Small intestine (tissue), 7 donors: ENCODE measurements around the gene ANKUB1. TPM values are rescaled to one million over a fixed set of nuclear protein-coding genes. Genes with fewer than 3 reads are reported as not detected.
"Not testable (repeated sequence)": the region's sequence is repeated elsewhere in the genome, so short reads cannot be mapped to it uniquely, and the experiment has no call there.

Experiments
- DNase-seq, 2 donors: peaks; one replicate each; pipeline versions ENCODE4 v3.0.0 to v3.0.0-alpha.2; 2013
- FAIRE-seq: peaks from 2 replicates; lab custom pipeline; 2012; peaks lifted over from hg19 to GRCh38; lab: Jason Lieb, UNC
- H3K27ac ChIP-seq, 3 donors: one replicate each; pipeline ENCODE4 v1.5.1; 2013; ENCODE audit warnings: low read length in 2 of 3, mild to moderate bottlenecking in 2 of 3, control low read depth in 1 of 3, inconsistent platforms in 1 of 3, low read depth in 1 of 3, moderate library complexity in 1 of 3
- H3K27me3 ChIP-seq, 3 donors: one replicate each; pipeline ENCODE4 v1.6.1; 2013; ENCODE audit warnings: low read length in 3 of 3, inconsistent platforms in 1 of 3; ENCODE audit not compliant: control insufficient read depth in 3 of 3, insufficient read depth in 3 of 3
- H3K36me3 ChIP-seq, 3 donors: one replicate each; pipeline ENCODE4 v1.6.1; 2013; ENCODE audit warnings: low read length in 3 of 3, inconsistent platforms in 1 of 3, low read depth in 1 of 3, mild to moderate bottlenecking in 1 of 3, moderate library complexity in 1 of 3; ENCODE audit not compliant: control insufficient read depth in 3 of 3, insufficient read depth in 2 of 3
- H3K4me1 ChIP-seq, 3 donors: one replicate each; pipeline ENCODE4 v1.6.1; 2013; ENCODE audit warnings: low read length in 2 of 3, inconsistent platforms in 1 of 3, low read depth in 1 of 3, mild to moderate bottlenecking in 1 of 3, moderate library complexity in 1 of 3; ENCODE audit not compliant: control insufficient read depth in 3 of 3, insufficient read depth in 2 of 3
- H3K4me3 ChIP-seq, 3 donors: one replicate each; pipeline ENCODE4 v1.5.1; 2013; ENCODE audit warnings: low read length in 3 of 3, control low read depth in 1 of 3, inconsistent platforms in 1 of 3, low read depth in 1 of 3, mild to moderate bottlenecking in 1 of 3, moderate library complexity in 1 of 3
- H3K9me3 ChIP-seq, 2 donors: one replicate each; pipeline ENCODE4 v1.6.1; 2013; ENCODE audit warnings: low read depth in 1 of 2, low read length in 1 of 2; ENCODE audit not compliant: control insufficient read depth in 2 of 2, insufficient read depth in 1 of 2
- WGBS, 3 donors: extraction: QIAGEN DNeasy Blood & Tissue Kit; methylation state at CpG; one replicate each; pipeline ENCODE4 v1.1.7; 2013; 5-methylcytosine and 5-hydroxymethylcytosine counted together
- polyA plus RNA-seq, 4 donors: library from polyadenylated mRNA; stranded (reverse) in 3 of 4; unstranded in 1 of 4; fragments of 200-250 nt in 3 of 4; fragments of 120-200 nt in 1 of 4; gene quantifications; one replicate each; pipeline versions ENCODE4 v1.2.1 to v1.2.3, GENCODE V29; 2013
- donor health status: healthy with polysubstance abuse.
- donor health status: control.
- donor health status: control.
- donor health status: Bipolar disorder and iron deficiency.
- donor health status: healthy.

ANKUB1 gene
- polyA plus RNA-seq, 4 donors = 0.09 TPM; not detected in 3

GRCh38 chr3:149829631-149830030 is 37.3 kb upstream of the ANKUB1 start:
- not testable (repeated sequence) for H3K4me3 ChIP-seq, DNase-seq, H3K27me3 ChIP-seq, H3K27ac ChIP-seq, FAIRE-seq, H3K4me1 ChIP-seq, H3K36me3 ChIP-seq
- 91 to 98% (median 96%) methylated on average over 4 of the region's 4 CpGs for WGBS, 3 donors
- peaks cover 0 to 16% of the 10 kb centered on the region in 2 donors for H3K9me3 ChIP-seq

- Histone ChIP-seq H3K4me1 (no peaks in the 10 kb centered on the region), H3K4me3 (no peak overlapping the region), H3K36me3 (no peaks in the 10 kb centered on the region), H3K27ac (no peak overlapping the region), H3K9me3 (peaks cover 0 to 15% of the 10 kb centered on the region in 2 donors), H3K27me3 (no peaks in the 10 kb centered on the region)
- WGBS, 3 donors = 97% methylated on average over 1 of the region's 1 CpG
- DNase-seq = no peak
- no peak for FAIRE-seq
Measured at GRCh38 chr3:149828390-149828789, 36.0 kb upstream of the ANKUB1 start.

DNA sequence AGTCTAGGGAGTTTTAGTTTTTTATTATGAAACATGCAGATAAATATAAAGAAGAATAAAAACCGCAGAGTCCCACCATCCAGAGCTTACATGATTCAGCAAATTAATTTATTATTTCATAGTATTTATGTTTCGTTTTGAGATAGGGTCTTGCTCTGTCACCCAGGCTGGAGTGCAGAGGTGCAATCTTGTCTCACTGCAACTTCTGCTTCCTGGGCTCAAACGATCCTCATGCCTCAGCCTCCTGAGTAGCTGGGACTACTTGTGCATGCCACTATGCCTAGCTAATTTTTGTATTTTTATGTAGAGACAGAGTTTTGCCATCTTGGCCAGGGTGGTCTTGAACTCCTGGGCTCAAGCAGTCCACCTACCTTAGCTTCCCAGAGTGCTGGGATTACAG is 34.3 kb upstream of the ANKUB1 start:
- no peaks in the 10 kb centered on the region for H3K27me3 ChIP-seq
- peaks cover 0 to 15% of the 10 kb centered on the region in 2 donors for H3K9me3 ChIP-seq
- no peaks in the 10 kb centered on the region for H3K4me1 ChIP-seq
- WGBS, 3 donors = 84 to 94% (median 93%) methylated on average over 3 of the region's 3 CpGs
- no peak overlapping the region for H3K4me3 ChIP-seq
- no peak overlapping the region for H3K27ac ChIP-seq
- no peaks in the 10 kb centered on the region for H3K36me3 ChIP-seq
- FAIRE-seq (no peak), DNase-seq (no peak)

DNA sequence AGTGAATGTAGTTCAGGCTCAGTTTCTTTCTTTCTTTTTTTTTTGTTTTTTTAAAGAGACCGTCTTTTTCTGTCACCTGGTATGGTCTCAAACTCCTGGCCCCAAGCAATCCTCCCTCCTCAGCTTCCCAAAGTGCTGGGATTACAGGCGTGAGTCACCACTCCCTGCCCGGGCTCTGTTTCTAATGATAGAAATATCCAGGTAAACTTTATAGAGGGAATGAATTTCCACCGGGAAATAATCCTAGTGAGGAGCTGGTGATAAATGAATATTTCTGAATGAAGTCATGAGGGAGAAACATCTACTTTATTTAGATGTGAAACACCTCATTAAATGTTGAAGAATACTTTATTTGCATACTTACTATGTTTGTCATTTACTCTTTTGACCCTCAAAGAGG is 27.8 kb upstream of the ANKUB1 start:
- Histone ChIP-seq H3K27me3 (no peaks in the 10 kb centered on the region), H3K4me1 (peaks cover 0 to 9% (median 6%) of the 10 kb centered on the region in 3 donors), H3K4me3 (no peak overlapping the region), H3K27ac (no peak overlapping the region), H3K9me3 (peaks cover 0 to 3% of the 10 kb centered on the region in 2 donors), H3K36me3 (no peaks in the 10 kb centered on the region)
- FAIRE-seq = no peak
- WGBS, 3 donors = 67 to 73% (median 72%) methylated on average over 4 of the region's 4 CpGs
- DNase-seq = no peak

DNA sequence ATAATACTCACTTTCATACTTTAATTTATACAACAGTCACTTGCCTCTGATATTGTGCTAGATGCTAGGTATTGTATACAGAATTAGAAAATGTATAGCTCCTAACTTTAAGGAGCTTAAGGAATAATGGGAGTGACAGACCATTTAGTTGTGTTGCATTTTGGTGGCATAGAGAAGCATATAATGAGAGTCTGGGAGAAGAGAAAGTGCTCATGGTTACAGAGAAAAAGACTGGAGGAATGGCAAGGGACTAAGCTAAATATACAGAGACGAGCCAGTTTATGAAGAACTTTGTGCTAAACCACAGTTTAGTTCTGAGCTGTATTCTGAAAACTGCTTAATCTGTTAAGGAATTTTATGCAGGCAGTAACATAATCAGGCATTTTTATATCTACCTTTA is 27.1 kb upstream of the ANKUB1 start:
- Histone ChIP-seq H3K4me1 (peaks cover 0 to 10% (median 9%) of the 10 kb centered on the region in 3 donors), H3K36me3 (no peaks in the 10 kb centered on the region), H3K4me3 (no peak overlapping the region), H3K9me3 (peaks cover 0 to 3% of the 10 kb centered on the region in 2 donors), H3K27me3 (no peaks in the 10 kb centered on the region), H3K27ac (no peak overlapping the region)
- 61 to 77% (median 77%) methylated on average over 1 of the region's 1 CpG for whole genome bisulfite sequencing, 3 donors
- DNase-seq (no peak), FAIRE-seq (no peak)

GRCh38 chr3:149816986-149817385 is 24.6 kb upstream of the ANKUB1 start:
- H3K27ac ChIP-seq = no peak overlapping the region
- peaks cover 0 to 14% (median 9%) of the 10 kb centered on the region in 3 donors for H3K4me1 ChIP-seq
- no peaks in the 10 kb centered on the region for H3K36me3 ChIP-seq
- H3K9me3 ChIP-seq = no peaks in the 10 kb centered on the region
- H3K4me3 ChIP-seq = no peak overlapping the region
- no peak for DNase-seq
- WGBS, 3 donors = 48 to 57% (median 52%) methylated on average over 2 of the region's 2 CpGs
- no peak for FAIRE-seq
- no peaks in the 10 kb centered on the region for H3K27me3 ChIP-seq

GRCh38 chr3:149816311-149816710 is 24.0 kb upstream of the ANKUB1 start:
- no peaks in the 10 kb centered on the region for H3K36me3 ChIP-seq
- H3K4me3 ChIP-seq = no peak overlapping the region
- H3K27ac ChIP-seq = no peak overlapping the region
- no peaks in the 10 kb centered on the region for H3K9me3 ChIP-seq
- H3K4me1 ChIP-seq = peaks cover 0 to 15% (median 9%) of the 10 kb centered on the region in 3 donors
- no peak for FAIRE-seq
- WGBS, 3 donors = 48 to 59% (median 54%) methylated on average over 3 of the region's 3 CpGs
- no peaks in the 10 kb centered on the region for H3K27me3 ChIP-seq
- no peak for DNase-seq

DNA sequence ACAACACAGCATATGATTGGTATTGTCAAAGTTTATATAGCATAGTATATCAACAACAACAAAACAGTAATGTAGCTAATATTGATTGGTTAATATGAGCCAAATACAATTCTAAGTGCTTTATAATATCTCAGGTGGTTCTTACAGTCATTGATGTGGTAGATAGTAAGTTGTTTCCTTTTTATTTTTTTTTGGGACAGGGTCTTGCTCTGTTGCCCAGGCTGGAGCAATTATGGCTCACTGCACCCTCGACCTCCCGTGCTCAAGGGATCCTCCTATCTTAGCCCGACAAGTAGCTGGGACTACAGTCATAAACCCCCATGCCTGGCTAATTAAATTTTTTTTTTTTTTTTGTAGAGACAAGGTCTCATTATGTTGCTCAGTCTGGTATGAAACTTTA is 23.4 kb upstream of the ANKUB1 start:
- H3K27me3 ChIP-seq = no peaks in the 10 kb centered on the region
- no peak overlapping the region for H3K27ac ChIP-seq
- WGBS, 3 donors = 64 to 81% (median 72%) methylated on average over 3 of the region's 3 CpGs
- no peak for DNase-seq
- H3K36me3 ChIP-seq = no peaks in the 10 kb centered on the region
- no peaks in the 10 kb centered on the region for H3K9me3 ChIP-seq
- FAIRE-seq = no peak
- H3K4me3 ChIP-seq = no peak overlapping the region
- peaks cover 0 to 15% (median 9%) of the 10 kb centered on the region in 3 donors for H3K4me1 ChIP-seq

DNA sequence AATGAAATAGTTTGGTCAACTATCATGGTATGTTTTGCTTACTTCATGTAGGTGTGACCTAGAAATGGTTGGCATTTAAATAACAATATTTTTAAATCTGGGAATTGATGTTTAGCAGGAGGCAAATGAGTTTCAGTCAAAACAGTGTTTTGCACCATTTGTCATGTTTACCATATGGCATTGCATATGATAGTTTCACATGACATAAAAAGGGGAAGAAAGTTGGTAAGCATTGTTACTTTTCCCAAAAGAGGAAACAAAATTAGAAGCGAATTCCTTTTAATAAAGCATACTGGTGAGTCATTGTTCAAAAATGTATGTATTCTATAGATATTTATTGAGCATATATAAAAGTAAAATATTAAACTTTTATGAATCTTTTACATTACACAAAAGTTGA is 23.0 kb upstream of the ANKUB1 start:
- no peak for FAIRE-seq
- Histone ChIP-seq H3K9me3 (no peaks in the 10 kb centered on the region), H3K4me1 (peaks cover 0 to 15% (median 9%) of the 10 kb centered on the region in 3 donors), H3K4me3 (no peak overlapping the region), H3K27me3 (no peaks in the 10 kb centered on the region), H3K27ac (no peak overlapping the region), H3K36me3 (no peaks in the 10 kb centered on the region)
- DNase-seq = no peak
- 70 to 93% (median 83%) methylated on average over 1 of the region's 1 CpG for WGBS, 3 donors
